Adrenal gland (tissue), 12 donors: Measurements from ENCODE around the gene GAK. TPM values are rescaled to one million over a fixed set of nuclear protein-coding genes. Genes with fewer than 3 reads are reported as not detected.

Experiments
- DNase-seq, 7 donors: peaks; one replicate each; pipeline ENCODE4 v3.0.0-alpha.2; 2019 to 2020
- H3K27ac ChIP-seq, 5 donors: fragments of 200-600 bp; sonication (generic) in 4 of 5; 1 replicate in 3 of 5; 2 replicates in 2 of 5; pipeline versions ENCODE4 v1.5.1 to v1.8.0; 2016 to 2020; ENCODE audit warnings: mild to moderate bottlenecking in 1 of 5
- H3K27me3 ChIP-seq: fragments of 200-600 bp; 2 replicates; pipeline ENCODE4 v1.8.0; 2021
- H3K36me3 ChIP-seq, 2 donors: fragments of 200-600 bp; replicated peaks in 1 of 2; 1 replicate in 1 of 2; 2 replicates in 1 of 2; pipeline versions ENCODE4 v1.5.1 to v1.8.0; 2018 to 2022
- H3K4me1 ChIP-seq, 2 donors: fragments of 200-600 bp; replicated peaks in 1 of 2; 1 replicate in 1 of 2; 2 replicates in 1 of 2; pipeline versions ENCODE4 v1.5.1 to v1.8.0; 2018 to 2021
- H3K4me3 ChIP-seq, 4 donors: fragments of 200-600 bp; sonication (generic) in 3 of 4; one replicate each; pipeline ENCODE4 v1.5.1; 2016 to 2018
- H3K9me3 ChIP-seq, 3 donors: fragments of 200-600 bp; sonication (generic) in 1 of 3; replicated peaks in 1 of 3; 1 replicate in 2 of 3; 2 replicates in 1 of 3; pipeline versions ENCODE4 v1.5.1 to v1.8.0; 2016 to 2021
- CTCF ChIP-seq, 6 experiments: fragments of 450-650 bp in 4 of 6; fragments of 200-600 bp in 2 of 6; sonication (generic) in 1 of 6; IDR thresholded peaks; 1 replicate in 5 of 6; 2 replicates in 1 of 6; pipeline versions ENCODE4 v1.5.1 to v1.8.0; 2016 to 2021; ENCODE audit warnings: antibody characterized with exemption in 6 of 6, mild to moderate bottlenecking in 2 of 6, moderate library complexity in 1 of 6
- POLR2A ChIP-seq, 2 donors: fragments of 450-650 bp; IDR thresholded peaks; one replicate each; pipeline ENCODE4 v1.6.1; 2017; ENCODE audit warnings: antibody characterized with exemption in 2 of 2, mild to moderate bottlenecking in 2 of 2, moderate library complexity in 1 of 2
- WGBS, 4 donors: extraction: QIAGEN DNeasy Blood & Tissue Kit in 2 of 4; methylation state at CpG; one replicate each; pipeline versions ENCODE4 v1.1.5 to v1.1.7; 2013 to 2017; 5-methylcytosine and 5-hydroxymethylcytosine counted together
- intact Hi-C, 2 donors: fragments of 100-400 bp; cut with DNase I; formaldehyde crosslinking; loops; one replicate each; pipeline versions ENCODE4 v1.14.1 to v1.15.0; 2022 to 2023
- polyA plus RNA-seq, 3 donors: library from polyadenylated mRNA; stranded (reverse); fragments of 200-250 nt in 2 of 3; fragments of 350-450 nt in 1 of 3; fragmentation: Illumina TruSeq in 1 of 3; extraction: RNeasy Lipid Tissue Mini Kit (QIAGEN cat#74804) in 1 of 3; gene quantifications; one replicate each; pipeline ENCODE4 v1.2.3, GENCODE V29; 2013 to 2014
- total RNA-seq, 9 donors: library from RNA; depleted of rRNA in 4 of 9; stranded (reverse); fragments of >200 nt in 4 of 9; fragments of 120-200 nt in 1 of 9; fragmentation: NEBNext Ultra II Directional in 1 of 9; extraction: Animal tissue kit (Norgen Biotek cat#: 25700) in 1 of 9; gene quantifications; one replicate each; pipeline versions ENCODE4 v1.1.0 to v1.2.4, GENCODE V29; 2013 to 2023
- donor health status: healthy with polysubstance abuse.
- donor health status: Bipolar disorder and iron deficiency.
- donor health status: DM: yes; HTN: yes; CAD: no.
- donor health status: DM: no; HTN: no; CAD: no.
- donor health status: DM: no; HTN: no; CAD: no.
- donor health status: DM: yes; HTN: yes; CAD: no.

The GAK gene
- total and polyA plus RNA-seq, 12 donors: 39.0 to 381 (median 132) TPM

GRCh38 chr4:955931-956381, 23.8 kb upstream of the GAK start:
- intact Hi-C loops: loop anchor here in 1 of 2 donors (10.0 kb wide), 1 partner anchor 71 kb away; no protein-coding TSS in a partner anchor
- no peak overlapping the region for H3K27ac ChIP-seq
- WGBS, 4 donors: 84 to 91% (median 85%) methylated on average over 10 to 12 of the region's 12 CpGs
- no peaks in the 10 kb centered on the region for H3K4me1 ChIP-seq
- no peak overlapping the region for H3K4me3 ChIP-seq
- DNase-seq: peak in 3 of 7 donors; percentile 5 to 21 (median 10)
- no peaks in the 10 kb centered on the region for H3K27me3 ChIP-seq
- no peak for TF ChIP-seq CTCF (IDR thresholded peaks at IDR 0.05)
- no peak for TF ChIP-seq POLR2A (IDR thresholded peaks at IDR 0.05)
- no peaks in the 10 kb centered on the region for H3K9me3 ChIP-seq
- H3K36me3 ChIP-seq: no peaks in the 10 kb centered on the region

GRCh38 chr4:955161-955921, 23.2 kb upstream of the GAK start:
- TF ChIP-seq POLR2A (IDR thresholded peaks at IDR 0.05): no peak
- no peak for TF ChIP-seq CTCF (IDR thresholded peaks at IDR 0.05)
- H3K36me3 ChIP-seq: no peaks in the 10 kb centered on the region
- H3K27ac ChIP-seq: no peak overlapping the region
- peak in 3 of 7 donors; percentile 6 to 21 (median 16) for DNase-seq
- 93 to 94% (median 94%) methylated on average over 14 to 33 of the region's 33 CpGs for WGBS, 4 donors
- H3K4me3 ChIP-seq: no peak overlapping the region
- H3K27me3 ChIP-seq: no peaks in the 10 kb centered on the region
- no peaks in the 10 kb centered on the region for H3K9me3 ChIP-seq
- intact Hi-C loops: loop anchor here in 1 of 2 donors (10.0 kb wide), 1 partner anchor 71 kb away; no protein-coding TSS in a partner anchor
- no peaks in the 10 kb centered on the region for H3K4me1 ChIP-seq

GRCh38 chr4:954211-955020, 22.3 kb upstream of the GAK start:
- Histone ChIP-seq H3K27me3 (no peaks in the 10 kb centered on the region), H3K27ac (no peak overlapping the region), H3K9me3 (no peaks in the 10 kb centered on the region), H3K36me3 (no peaks in the 10 kb centered on the region), H3K4me3 (no peak overlapping the region), H3K4me1 (no peaks in the 10 kb centered on the region)
- WGBS, 4 donors: 91 to 98% (median 93%) methylated on average over 17 of the region's 17 CpGs
- intact Hi-C loops: loop anchor here in 1 of 2 donors (10.0 kb wide), 1 partner anchor 70 kb away; no protein-coding TSS in a partner anchor
- peak in 1 of 7 donors; percentile 13 for DNase-seq
- TF ChIP-seq POLR2A (IDR thresholded peaks at IDR 0.05): no peak

DNA sequence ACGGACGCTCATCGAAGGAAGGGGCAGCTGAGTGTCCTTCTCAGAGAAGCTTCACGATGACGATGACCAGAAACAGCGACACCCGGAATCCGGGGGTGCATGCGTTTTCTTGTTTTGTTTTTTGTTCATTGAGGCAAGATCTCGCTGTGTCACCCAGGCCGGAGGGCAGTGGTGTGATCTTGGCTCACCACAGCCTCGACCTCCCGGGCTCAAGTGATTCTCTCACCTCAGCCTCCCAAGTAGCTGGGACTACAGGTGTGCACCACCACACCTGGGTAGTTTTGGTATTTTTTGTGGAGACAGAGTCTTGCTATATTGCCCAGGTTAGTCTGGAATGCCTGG, 21.4 kb upstream of the GAK start:
- TF ChIP-seq CTCF (IDR thresholded peaks at IDR 0.05) (no peak), POLR2A (IDR thresholded peaks at IDR 0.05) (no peak)
- Histone ChIP-seq H3K36me3 (no peaks in the 10 kb centered on the region), H3K27me3 (no peaks in the 10 kb centered on the region), H3K9me3 (no peaks in the 10 kb centered on the region), H3K27ac (no peak overlapping the region), H3K4me3 (no peak overlapping the region), H3K4me1 (no peaks in the 10 kb centered on the region)
- peak in 1 of 7 donors; percentile 10 for DNase-seq
- intact Hi-C loops: loop anchor here in 1 of 2 donors (10.0 kb wide), 1 partner anchor 69 kb away; no protein-coding TSS in a partner anchor
- 96 to 98% (median 97%) methylated on average over 13 of the region's 13 CpGs for WGBS, 4 donors
